ENCODE results near the gene CD24. TPM values are rescaled to one million over a fixed set of nuclear protein-coding genes. Genes with fewer than 3 reads are reported as not detected.
"Not testable (repeated sequence)": the region's sequence is repeated elsewhere in the genome, so short reads cannot be mapped to it uniquely, and the experiment has no call there.

The CD24 gene
- polyA plus RNA-seq, 2 of the 4 experiments (the other 2 are of a cell fraction): 284 to 602 TPM

- no peak for TF ChIP-seq HDAC2 (IDR thresholded peaks at IDR 0.05)
- no peak for TF ChIP-seq HOXA7 (CRISPR knock-in tag; IDR thresholded peaks at IDR 0.05)
- TF ChIP-seq TFCP2L1 (CRISPR knock-in tag; IDR thresholded peaks at IDR 0.05): no peak
- no peak for TF ChIP-seq EHF (CRISPR knock-in tag; IDR thresholded peaks at IDR 0.05)
- TF ChIP-seq PHF8 (IDR thresholded peaks at IDR 0.05; ENCODE audit: borderline replicate concordance, low read depth): no peak
- TF ChIP-seq RARB (CRISPR knock-in tag; IDR thresholded peaks at IDR 0.05): no peak
These were observed 21.1 kb upstream of the CD24 start (continued) for GRCh38 chr6:106995640-106996039.

DNA sequence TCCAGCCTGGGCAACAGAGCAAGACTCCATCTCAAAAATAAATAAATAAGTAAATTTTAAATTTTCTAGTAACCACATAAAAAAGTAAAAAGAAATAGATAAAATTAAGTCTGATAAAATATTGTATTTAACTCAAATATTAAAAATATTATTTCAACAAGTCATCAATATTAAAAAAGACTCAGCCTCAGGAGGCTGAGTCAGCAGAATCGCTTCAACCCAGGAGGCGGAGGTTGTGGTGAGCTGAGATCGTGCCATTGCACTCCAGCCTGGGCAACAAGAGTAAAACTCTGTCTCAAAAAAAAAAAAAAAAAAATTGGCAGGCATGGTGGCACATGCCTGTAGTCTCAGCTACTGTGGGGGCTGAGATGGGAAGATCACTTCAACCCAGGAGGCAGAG lies 15.2 kb upstream of the CD24 start:
- ATAC-seq; POLR2A ChIA-PET; DNase-seq (ENCODE audit: low read depth in 1 of 2, low spot score in 1 of 2); H3K4me1 ChIP-seq; H3K9me3 ChIP-seq; H3K4me3 ChIP-seq; H3K27ac ChIP-seq; H3K4me2 ChIP-seq; FAIRE-seq: not testable (repeated sequence)
- 46% methylated on average over 3 of the region's 3 CpGs for WGBS (ENCODE audit: missing lambda C conversion rate)
- TF ChIP-seq MAFK (IDR thresholded peaks at IDR 0.05; ENCODE audit: partially characterized antibody): peak; percentile 76
- CTCF ChIA-PET: interaction anchor here (1.0 to 1.8 kb wide), 3 partner anchors 10 to 38 kb away, joined by 3 to 7 read pairs (median 4); partner anchors contain the start of gene MTRES1

GRCh38 chr6:106988664-106989063 lies 14.1 kb upstream of the CD24 start:
- Histone ChIP-seq H3K4me2 (no peak overlapping the region), H3K9me3 (no peaks in the 10 kb centered on the region), H3K4me3 (no peak overlapping the region), H3K27ac (no peak overlapping the region), H3K4me1 (no peaks in the 10 kb centered on the region)
- TF ChIP-seq NPAS2 (CRISPR knock-in tag; IDR thresholded peaks at IDR 0.05; ENCODE audit: borderline replicate concordance) (no peak), FOSL2 (IDR thresholded peaks at IDR 0.05) (no peak), FOSL2 (CRISPR knock-in tag; IDR thresholded peaks at IDR 0.05) (no peak), MAZ (IDR thresholded peaks at IDR 0.05; ENCODE audit: borderline replicate concordance, low read depth, low read length) (no peak), FOXS1 (CRISPR knock-in tag; IDR thresholded peaks at IDR 0.05) (no peak), EP300 (IDR thresholded peaks at IDR 0.05) (no peak), HDAC2 (IDR thresholded peaks at IDR 0.05) (no peak), RAD21 (conservative IDR thresholded peaks at IDR 0.05 in 1 of 2, IDR thresholded peaks at IDR 0.05 in 1 of 2) (no peak), CHD4 (IDR thresholded peaks at IDR 0.05; ENCODE audit: borderline replicate concordance) (no peak), SREBF2 (IDR thresholded peaks at IDR 0.05) (no peak), FOSB (CRISPR knock-in tag; IDR thresholded peaks at IDR 0.05) (no peak), RNF2 (IDR thresholded peaks at IDR 0.05; ENCODE audit: borderline replicate concordance, low read depth) (no peak), POLR2AphosphoS2 (conservative IDR thresholded peaks at IDR 0.05; ENCODE audit: low read length) (no peak), CEBPB (IDR thresholded peaks at IDR 0.05) (no peak), GATA3 (IDR thresholded peaks at IDR 0.05; ENCODE audit: borderline replicate concordance) (no peak), USF2 (IDR thresholded peaks at IDR 0.05) (no peak)
- no peak for ATAC-seq
- CTCF ChIA-PET: interaction anchor here (1.0 to 1.8 kb wide), 3 partner anchors 9 to 39 kb away, joined by 4 to 7 read pairs (median 6); partner anchors contain the start of gene MTRES1
- 51% methylated on average over 3 of the region's 3 CpGs for WGBS (ENCODE audit: missing lambda C conversion rate)
- POLR2A ChIA-PET: no interaction called here
- no peak for FAIRE-seq
- DNase-seq (ENCODE audit: low read depth in 1 of 2, low spot score in 1 of 2): no peak

DNA sequence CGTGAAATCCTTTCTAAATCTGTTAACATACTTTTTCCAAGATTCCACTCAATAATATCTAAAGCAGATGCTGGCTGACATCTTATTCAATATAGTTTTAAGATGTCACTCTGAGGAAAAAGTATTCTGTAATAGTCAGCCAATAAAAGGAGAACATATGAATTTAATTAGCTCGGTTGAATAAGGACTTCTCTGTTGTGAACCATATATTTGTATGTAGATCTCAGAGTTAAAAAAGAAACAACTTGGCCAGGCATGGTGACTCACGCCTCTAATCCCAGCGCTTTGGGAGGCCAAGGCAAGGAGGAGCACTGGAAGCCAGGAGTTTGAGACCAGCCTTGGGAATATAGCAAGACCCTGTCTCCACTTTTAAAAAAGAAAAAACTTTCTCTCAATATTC lies 7.4 kb upstream of the CD24 start:
- CTCF ChIA-PET: interaction anchor here (2.8 kb wide), 1 partner anchor 416 kb away, joined by 10 read pairs; no protein-coding TSS in a partner anchor
- H3K4me1 ChIP-seq: peaks cover 3% of the 10 kb centered on the region
- no peak for DNase-seq (ENCODE audit: low read depth in 1 of 2, low spot score in 1 of 2)
- ATAC-seq: no peak
- H3K4me3 ChIP-seq: no peak overlapping the region
- H3K27ac ChIP-seq: no peak overlapping the region
- WGBS (ENCODE audit: missing lambda C conversion rate): 75% methylated on average over 4 of the region's 4 CpGs
- POLR2A ChIA-PET: no interaction called here
- H3K9me3 ChIP-seq: no peaks in the 10 kb centered on the region
- FAIRE-seq: no peak
- H3K4me2 ChIP-seq: no peak overlapping the region
- no peak for TF ChIP-seq EP300 (IDR thresholded peaks at IDR 0.05)
- no peak for TF ChIP-seq GATA3 (IDR thresholded peaks at IDR 0.05; ENCODE audit: borderline replicate concordance)
- no peak for TF ChIP-seq TFCP2L1 (CRISPR knock-in tag; IDR thresholded peaks at IDR 0.05)
- TF ChIP-seq, protein P1, sequence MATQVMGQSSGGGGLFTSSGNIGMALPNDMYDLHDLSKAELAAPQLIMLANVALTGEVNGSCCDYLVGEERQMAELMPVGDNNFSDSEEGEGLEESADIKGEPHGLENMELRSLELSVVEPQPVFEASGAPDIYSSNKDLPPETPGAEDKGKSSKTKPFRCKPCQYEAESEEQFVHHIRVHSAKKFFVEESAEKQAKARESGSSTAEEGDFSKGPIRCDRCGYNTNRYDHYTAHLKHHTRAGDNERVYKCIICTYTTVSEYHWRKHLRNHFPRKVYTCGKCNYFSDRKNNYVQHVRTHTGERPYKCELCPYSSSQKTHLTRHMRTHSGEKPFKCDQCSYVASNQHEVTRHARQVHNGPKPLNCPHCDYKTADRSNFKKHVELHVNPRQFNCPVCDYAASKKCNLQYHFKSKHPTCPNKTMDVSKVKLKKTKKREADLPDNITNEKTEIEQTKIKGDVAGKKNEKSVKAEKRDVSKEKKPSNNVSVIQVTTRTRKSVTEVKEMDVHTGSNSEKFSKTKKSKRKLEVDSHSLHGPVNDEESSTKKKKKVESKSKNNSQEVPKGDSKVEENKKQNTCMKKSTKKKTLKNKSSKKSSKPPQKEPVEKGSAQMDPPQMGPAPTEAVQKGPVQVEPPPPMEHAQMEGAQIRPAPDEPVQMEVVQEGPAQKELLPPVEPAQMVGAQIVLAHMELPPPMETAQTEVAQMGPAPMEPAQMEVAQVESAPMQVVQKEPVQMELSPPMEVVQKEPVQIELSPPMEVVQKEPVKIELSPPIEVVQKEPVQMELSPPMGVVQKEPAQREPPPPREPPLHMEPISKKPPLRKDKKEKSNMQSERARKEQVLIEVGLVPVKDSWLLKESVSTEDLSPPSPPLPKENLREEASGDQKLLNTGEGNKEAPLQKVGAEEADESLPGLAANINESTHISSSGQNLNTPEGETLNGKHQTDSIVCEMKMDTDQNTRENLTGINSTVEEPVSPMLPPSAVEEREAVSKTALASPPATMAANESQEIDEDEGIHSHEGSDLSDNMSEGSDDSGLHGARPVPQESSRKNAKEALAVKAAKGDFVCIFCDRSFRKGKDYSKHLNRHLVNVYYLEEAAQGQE (IDR thresholded peaks at IDR 0.05): no peak
- no peak for TF ChIP-seq NPAS2 (CRISPR knock-in tag; IDR thresholded peaks at IDR 0.05; ENCODE audit: borderline replicate concordance)
- no peak for TF ChIP-seq FOSL2 (IDR thresholded peaks at IDR 0.05)
- TF ChIP-seq FOSL2 (CRISPR knock-in tag; IDR thresholded peaks at IDR 0.05): no peak
- no peak for TF ChIP-seq JUNB (IDR thresholded peaks at IDR 0.05)
- no peak for TF ChIP-seq ATOH8 (CRISPR knock-in tag; IDR thresholded peaks at IDR 0.05; ENCODE audit: low read depth)
- TF ChIP-seq FOSB (CRISPR knock-in tag; IDR thresholded peaks at IDR 0.05): no peak
- TF ChIP-seq HMGXB4 (CRISPR knock-in tag; IDR thresholded peaks at IDR 0.05; ENCODE audit: borderline replicate concordance): no peak
- no peak for TF ChIP-seq CHD4 (IDR thresholded peaks at IDR 0.05; ENCODE audit: borderline replicate concordance)
